Activated gamma-delta T cell treated with anti-CD3 and anti-CD28 coated beads, Interleukin-2, amount 50 U/mL, for 16 hours (primary cell): ENCODE data around the gene SPG11.
"Not testable (repeated sequence)": the region's sequence is repeated elsewhere in the genome, so short reads cannot be mapped to it uniquely, and the experiment has no call there.

Experiments used
- DNase-seq: peaks from one replicate; pipeline ENCODE4 v3.0.0-alpha.2; 2020; ENCODE audit warnings: low read depth

SPG11 gene

GRCh38 chr15:44663410-44664308 lies at the start of gene SPG11:
Gene SPG11, minus strand, starts transcription at chr15:44663662. Its CDS starts 15 bp downstream, at chr15:44663647.
- DNase-seq, result peak; percentile 95

GRCh38 chr15:44712346-44713005 lies 49.0 kb upstream of the SPG11 start:
- peak; percentile 57 for DNase-seq

- DNase-seq, result peak; percentile 39
These were observed 48.4 kb upstream of the SPG11 start for GRCh38 chr15:44711743-44712345.

- DNase-seq, result peak; percentile 92
These were observed 47.8 kb upstream of the SPG11 start, which contains the start of the genes B2M and PATL2 for GRCh38 chr15:44711096-44711742. Gene B2M, plus strand, starts transcription at chr15:44711517. Its CDS starts 30 bp downstream, at chr15:44711547. Gene PATL2, minus strand, starts transcription at chr15:44711323. Its CDS starts 34,833 bp downstream, at chr15:44676490.

GRCh38 chr15:44710236-44711095 lies 47.0 kb upstream of the SPG11 start:
- DNase-seq, result peak; percentile 26

GRCh38 chr15:44706946-44707636 lies 43.6 kb upstream of the SPG11 start:
- DNase-seq, result no peak

- no peak for DNase-seq
These were observed 42.9 kb upstream of the SPG11 start for GRCh38 chr15:44706401-44706800.

GRCh38 chr15:44705986-44706385 lies 42.5 kb upstream of the SPG11 start:
- no peak for DNase-seq

GRCh38 chr15:44700676-44701075 lies 37.2 kb upstream of the SPG11 start:
- not testable (repeated sequence) for DNase-seq

- no peak for DNase-seq
These were observed 35.2 kb upstream of the SPG11 start for GRCh38 chr15:44698641-44699040.

GRCh38 chr15:44697014-44697413 lies 33.6 kb upstream of the SPG11 start:
- DNase-seq, result no peak

GRCh38 chr15:44695294-44695693 lies 31.8 kb upstream of the SPG11 start:
- no peak for DNase-seq

- DNase-seq, result no peak
These were observed 31.0 kb upstream of the SPG11 start for GRCh38 chr15:44694416-44694815.

- no peak for DNase-seq
These were observed 29.2 kb upstream of the SPG11 start for GRCh38 chr15:44692659-44693058.

GRCh38 chr15:44690245-44690644 lies 26.8 kb upstream of the SPG11 start:
- DNase-seq, result not testable (repeated sequence)

- DNase-seq, result not testable (repeated sequence)
These were observed 25.9 kb upstream of the SPG11 start for GRCh38 chr15:44689318-44689717.

GRCh38 chr15:44682809-44683682 lies 19.6 kb upstream of the SPG11 start:
- peak; percentile 71 for DNase-seq

GRCh38 chr15:44682211-44682610 lies 18.7 kb upstream of the SPG11 start:
- no peak for DNase-seq

GRCh38 chr15:44676676-44677075 lies 13.2 kb upstream of the SPG11 start:
- no peak for DNase-seq
